Activated naive CD4-positive, alpha-beta T cell (primary cell): ENCODE data around the gene TCFL5.

Experiments
- DNase-seq, 4 experiments: peaks; one replicate each; lab custom pipeline; 2025; lab: John Stamatoyannopoulos, UW

Gene TCFL5

GRCh38 chr20:62834967-62835730, 26.5 kb downstream of the TCFL5 start:
- no peak for DNase-seq

DNA sequence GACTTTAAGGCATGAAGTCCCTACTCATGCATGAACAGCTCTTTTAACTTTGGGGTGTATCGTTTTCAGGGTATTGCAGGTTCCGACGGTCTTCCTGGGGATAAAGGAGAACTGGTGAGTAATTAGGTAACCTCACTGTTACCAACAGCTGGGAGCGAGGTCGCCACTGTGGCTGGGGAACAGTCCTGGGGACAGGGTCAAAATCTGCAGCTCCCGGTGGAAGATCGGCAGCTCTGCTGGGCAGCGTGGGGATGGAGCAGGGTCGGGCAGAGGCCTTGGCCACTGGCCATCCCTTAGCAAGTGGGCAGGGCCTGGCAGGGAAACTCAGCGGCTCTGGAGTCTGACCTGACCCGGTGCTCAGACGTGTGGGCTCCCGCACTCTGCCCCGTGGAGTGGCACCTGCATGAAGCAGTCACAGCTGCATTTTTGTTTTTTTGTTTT, 28.7 kb downstream of the TCFL5 start:
- DNase-seq: no peak

- no peak for DNase-seq
These were observed 29.3 kb downstream of the TCFL5 start for GRCh38 chr20:62832212-62832922.

DNA sequence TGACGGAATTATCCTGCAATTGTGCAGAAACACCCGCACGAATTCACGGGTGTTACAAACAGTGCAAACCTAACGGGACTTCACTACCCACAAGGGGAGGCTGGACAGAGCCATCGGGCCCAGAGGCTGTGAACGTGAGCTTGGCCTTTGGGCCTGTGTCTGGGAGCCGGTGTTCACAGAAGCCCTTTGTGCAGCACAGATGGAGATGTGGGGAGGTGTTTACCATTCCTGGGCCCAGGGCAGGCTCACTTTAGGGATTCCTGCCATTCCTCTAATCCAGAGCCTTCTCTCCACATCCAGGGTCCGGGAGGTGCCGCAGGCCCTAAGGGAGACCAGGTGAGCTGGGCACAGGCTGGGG, 29.8 kb downstream of the TCFL5 start:
- DNase-seq: no peak

GRCh38 chr20:62831361-62831788, 30.2 kb downstream of the TCFL5 start:
- no peak for DNase-seq

- DNase-seq: no peak
These were observed 30.8 kb downstream of the TCFL5 start for GRCh38 chr20:62830821-62831220.

DNA sequence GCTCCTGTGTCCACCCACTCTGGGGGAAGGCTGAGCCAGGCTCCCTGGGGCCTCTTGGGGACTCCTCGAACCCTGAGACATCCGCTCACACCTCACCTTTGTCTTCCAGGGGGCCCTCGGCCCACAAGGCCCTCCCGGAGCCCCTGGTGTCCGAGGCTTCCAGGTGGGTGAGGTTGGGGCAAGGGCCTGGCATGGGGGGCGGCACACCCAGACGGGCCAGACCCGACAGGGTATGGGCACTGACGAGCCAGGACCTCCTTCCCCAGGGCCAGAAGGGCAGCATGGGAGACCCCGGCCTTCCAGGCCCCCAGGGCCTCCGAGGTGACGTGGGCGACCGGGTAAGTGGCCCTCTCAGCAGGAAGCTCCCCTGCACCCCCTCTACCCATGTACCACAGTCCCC, 31.4 kb downstream of the TCFL5 start:
- no peak for DNase-seq

- no peak for DNase-seq
These were observed 32.1 kb downstream of the TCFL5 start for GRCh38 chr20:62829231-62830230.

- DNase-seq: no peak
These were observed 33.0 kb downstream of the TCFL5 start for GRCh38 chr20:62828511-62829230.

DNA sequence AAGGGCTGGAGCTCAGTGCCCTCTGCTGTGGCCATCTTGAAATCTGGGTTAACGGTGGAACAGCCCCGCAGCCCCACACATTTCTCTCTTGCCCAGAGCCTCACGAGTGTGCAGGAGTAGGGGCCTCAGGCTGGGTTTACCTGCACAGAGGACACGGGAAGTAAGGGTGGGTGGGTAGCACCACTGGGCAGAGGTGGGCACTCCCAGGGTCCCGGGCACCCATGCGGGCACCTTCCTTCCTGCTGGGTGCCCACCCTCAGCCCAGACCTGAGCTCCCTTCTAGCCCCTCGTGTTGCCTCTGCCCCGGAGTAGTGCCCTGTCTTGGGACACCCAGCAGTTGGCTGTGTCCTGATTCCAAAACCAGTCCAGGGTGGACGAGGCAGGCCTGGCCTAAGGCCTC, 33.6 kb downstream of the TCFL5 start:
- DNase-seq: no peak

DNA sequence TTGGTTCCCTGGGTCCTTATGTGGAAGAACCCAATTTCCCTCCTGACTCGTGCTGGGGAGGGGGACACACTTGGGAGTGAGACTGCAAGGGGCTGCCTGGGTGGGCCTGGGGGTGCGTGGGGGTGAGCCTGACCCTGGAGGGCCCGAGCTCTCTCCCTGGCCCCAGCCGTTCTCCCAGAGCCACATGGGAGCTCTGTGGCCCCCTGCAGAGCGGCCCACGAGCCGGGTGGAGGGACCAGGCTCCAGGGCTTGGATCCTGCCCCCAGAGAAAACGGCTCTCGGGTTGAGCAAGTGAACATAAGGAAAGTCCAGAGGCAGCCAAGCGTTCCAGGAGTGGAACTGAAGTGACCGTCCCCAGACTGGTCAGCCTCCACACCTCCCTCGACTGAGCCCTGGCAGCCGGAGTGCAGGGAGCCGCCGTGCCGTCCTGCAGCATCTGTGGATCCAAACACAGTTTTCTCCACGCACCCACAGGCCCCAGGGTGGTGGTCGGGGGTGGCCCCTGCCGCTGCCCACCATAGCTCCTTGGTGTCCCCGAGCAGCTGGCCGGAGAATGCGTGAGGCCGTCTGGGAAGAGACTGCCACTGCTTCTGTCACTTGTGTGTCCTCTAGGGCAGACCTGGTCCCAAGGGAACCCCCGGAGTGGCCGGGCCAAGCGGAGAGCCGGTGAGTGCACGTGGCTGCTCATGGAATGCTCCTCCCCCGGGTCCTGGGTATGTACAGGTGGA, 34.1 kb downstream of the TCFL5 start:
- DNase-seq: no peak

GRCh38 chr20:62826646-62827310, 34.8 kb downstream of the TCFL5 start:
- DNase-seq: no peak

DNA sequence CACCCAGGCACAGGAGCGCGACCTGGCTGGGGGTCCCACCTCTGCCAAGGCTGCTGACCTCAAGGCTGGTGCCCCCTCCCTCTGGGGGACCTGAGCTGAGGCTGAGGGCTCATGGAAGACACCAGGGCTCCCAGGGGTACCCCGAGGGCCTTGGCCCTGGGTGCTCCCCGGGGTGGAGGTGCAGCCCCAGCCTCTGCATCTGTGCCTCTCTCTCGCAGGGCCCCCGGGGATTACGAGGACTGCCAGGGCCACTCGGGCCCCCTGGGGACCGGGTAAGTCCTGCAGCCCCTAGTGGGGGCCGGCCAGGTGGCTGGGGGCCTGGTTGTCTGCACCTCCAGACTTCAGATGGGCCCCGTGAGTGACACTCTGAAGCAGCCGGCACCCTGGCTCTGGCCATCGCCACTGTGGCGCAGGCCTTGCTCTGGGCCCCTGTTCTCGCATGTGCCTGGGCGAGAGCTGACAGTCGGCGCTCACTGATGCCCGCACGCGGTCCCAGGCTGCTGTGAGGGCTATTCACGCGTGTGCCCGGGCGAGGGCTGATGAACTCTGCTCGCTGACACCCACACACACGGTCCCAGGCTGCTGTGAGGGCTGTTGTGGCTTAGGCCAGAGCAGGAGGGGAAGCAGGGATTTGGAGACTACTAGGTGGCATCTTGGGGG, 35.5 kb downstream of the TCFL5 start:
- DNase-seq: no peak

GRCh38 chr20:62825333-62825985, 36.2 kb downstream of the TCFL5 start:
- no peak for DNase-seq

DNA sequence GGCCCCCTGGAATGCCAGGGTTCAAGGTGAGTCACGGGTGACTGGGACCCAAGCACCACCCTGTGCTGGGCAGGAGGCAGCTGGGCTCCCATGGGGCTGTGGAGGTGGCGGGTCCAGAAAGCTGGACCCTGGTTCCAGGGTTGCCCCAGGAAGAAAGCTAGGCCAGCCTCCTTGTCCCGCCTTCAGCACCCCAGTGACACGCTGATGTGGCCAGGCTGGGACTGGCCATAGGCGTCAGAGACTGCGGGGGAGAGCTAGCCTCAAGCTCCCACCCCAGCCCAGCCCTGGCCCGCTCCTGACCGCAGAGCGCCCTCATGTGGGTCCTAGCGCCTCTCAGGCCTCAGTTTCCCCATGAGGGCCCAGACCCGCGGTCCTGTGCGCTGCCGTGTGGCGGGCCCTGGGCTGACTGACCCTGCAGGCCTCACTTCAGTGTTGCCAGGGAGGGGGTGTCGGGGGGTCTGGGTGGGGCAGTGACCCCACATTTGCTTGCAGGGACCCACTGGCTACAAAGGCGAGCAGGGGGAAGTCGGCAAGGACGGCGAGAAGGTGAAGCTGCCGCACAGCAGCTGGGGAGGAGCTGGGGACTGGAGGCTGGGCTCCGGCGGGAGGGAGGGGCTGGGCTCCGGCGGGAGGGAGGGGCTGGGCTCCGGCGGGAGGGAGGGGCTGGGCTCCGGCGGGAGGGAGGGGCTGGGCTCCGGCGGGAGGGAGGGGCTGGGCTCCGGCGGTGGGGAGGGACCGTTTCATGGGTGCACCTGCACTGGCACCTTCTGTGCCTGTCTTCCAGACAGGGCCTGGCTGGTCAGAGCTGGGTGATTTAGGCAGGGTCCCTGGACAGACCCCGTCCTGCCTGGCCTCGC, 36.9 kb downstream of the TCFL5 start:
- peak in 2 of 4 experiments; percentile 29 to 36 for DNase-seq

DNA sequence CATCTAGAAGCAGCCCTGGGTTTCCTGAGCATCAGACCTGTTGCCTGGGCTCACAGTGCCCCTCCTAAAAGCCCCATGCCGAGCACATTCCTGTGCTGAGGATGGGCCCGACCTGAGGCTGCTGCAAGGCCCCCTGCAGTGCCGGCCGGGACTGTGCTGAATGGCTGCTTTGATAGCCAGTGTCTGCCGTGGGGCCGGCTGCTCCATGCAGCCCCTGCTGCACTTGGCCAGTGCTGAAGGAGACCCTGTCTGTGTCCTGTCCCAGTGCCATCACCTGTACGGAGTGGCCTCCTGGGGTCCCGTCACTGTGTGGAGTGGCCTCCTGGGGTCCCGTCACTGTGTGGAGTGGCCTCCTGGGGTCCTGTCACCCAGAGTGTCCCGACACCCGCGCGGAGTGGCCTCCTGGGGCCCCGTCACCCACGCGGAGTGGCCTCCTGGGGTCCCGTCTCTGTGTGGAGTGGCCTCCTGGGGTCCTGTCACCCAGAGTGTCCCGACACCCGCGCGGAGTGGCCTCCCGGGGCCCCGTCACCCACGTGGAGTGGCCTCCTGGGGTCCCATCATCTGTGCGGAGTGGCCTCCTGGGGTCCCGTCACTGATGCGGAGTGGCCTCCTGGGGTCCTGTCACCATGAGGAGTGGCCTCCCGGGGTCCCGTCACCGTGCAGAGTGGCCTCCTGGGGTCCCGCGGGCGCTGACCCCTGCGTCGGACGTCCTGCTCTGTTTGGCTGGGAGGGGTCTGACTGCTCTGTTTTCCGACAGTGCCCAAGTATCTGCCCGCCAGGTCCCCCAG, 37.7 kb downstream of the TCFL5 start:
- DNase-seq: no peak
